NCI-H82 treated with DMSO at 0.1 percent for 48 hours (cell line): ENCODE data around the gene RAB6D.
A peak's percentile ranks its signal among the peaks of the same experiment; 100 is the strongest.
"Not testable (repeated sequence)": the region's sequence is repeated elsewhere in the genome, so short reads cannot be mapped to it uniquely, and the experiment has no call there.

ENCODE experiments used
- DNase-seq: peaks from one replicate; lab custom pipeline; 2025; ENCODE audit not compliant: unreplicated experiment; lab: John Stamatoyannopoulos, UW

RAB6D gene

DNA sequence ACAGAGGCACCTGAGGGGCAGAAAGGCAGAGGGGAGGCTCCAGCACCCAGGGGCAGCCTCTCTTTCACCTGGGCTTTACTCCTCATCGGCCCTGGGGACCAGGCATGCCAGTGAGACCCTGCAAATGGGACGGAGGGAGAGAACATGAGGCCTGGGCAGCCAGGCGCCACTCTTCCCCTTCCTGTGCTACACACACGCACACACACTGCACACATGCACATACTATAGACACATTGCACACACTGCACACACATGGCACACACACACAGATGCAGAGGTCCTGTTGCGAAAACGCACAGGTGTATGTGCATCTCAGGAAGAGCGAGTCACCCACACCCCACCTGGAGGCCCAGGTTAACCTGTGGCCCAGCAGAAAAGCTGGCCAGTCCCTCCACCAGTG is 3.4 kb upstream of the RAB6D start:
- DNase-seq, result no peak

DNA sequence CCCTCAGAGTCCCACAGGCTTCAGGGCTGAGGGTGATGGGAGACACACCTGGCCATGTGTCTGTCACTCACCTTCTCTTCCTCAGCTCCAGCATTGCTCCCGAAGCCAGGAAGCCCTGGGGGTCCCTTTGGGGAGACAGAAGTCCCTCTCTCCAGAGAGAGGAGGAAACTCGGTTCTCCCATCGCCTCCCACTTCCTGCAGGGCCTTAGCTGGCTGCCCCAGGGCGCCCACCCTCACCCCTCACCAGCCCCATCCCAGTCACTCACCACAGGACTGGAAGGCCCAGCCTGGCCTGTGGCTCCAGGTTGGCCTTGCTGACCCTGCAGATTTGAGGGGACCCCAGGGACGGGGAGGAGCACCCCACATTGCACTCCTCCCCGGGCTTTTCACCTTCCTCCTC is 2.7 kb upstream of the RAB6D start:
- no peak for DNase-seq

DNA sequence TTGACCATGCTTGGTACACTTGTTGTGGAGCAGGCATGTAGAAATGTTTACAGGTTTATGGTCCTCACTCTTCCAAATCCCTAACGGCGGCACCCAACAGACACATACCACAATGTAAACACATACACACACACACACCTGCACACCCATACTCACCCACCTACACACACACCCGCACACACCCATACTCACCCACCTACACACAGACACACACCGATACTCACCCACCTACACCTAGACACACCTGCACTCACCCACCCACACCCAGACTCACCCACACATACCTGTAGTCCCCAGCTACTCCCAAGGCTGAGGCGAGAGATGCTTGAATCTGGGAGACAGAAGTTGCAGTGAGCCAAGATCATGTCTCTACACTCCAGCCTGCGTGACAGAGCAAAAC is 1.5 kb upstream of the RAB6D start:
- DNase-seq, result no peak

DNA sequence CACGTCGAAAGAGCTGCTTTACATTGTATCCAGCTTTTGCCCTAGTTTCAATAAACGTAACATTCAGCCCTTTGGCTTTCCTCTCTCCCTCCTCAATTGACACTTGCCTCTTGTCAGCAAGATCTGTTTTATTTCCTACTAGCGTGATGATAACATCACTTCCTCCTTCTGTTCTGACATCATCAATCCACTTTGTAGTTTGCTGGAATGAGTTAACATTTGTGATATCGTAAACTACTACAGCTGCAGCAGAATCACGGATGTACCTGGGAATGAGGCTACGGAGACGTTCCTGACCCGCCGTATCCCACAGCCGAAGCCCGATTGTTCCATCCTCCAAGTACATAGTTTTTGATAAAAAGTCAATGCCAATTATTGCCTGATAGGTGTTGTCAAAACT is 755 bp downstream of the RAB6D start:
- DNase-seq, result not testable (repeated sequence)

DNA sequence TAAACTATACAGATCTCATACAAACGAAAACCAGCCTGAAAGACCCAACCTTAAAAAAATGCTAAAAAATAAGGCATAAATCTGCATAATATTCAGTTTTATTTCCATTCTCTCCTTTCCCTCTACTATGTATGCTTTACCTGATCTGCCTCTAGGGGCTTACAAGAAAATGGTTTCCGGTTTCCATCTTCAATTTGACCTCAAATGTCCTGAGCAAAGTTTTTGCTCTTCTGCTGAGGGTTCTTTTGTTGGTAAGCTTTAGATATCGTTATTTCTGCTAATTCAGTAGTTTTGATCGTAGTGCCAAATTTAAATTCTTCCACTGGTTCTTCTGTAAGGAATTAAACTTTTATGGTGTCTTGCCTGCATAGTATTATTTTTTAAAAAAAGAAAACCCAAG is 2.2 kb downstream of the RAB6D start:
- DNase-seq, result not testable (repeated sequence)

DNA sequence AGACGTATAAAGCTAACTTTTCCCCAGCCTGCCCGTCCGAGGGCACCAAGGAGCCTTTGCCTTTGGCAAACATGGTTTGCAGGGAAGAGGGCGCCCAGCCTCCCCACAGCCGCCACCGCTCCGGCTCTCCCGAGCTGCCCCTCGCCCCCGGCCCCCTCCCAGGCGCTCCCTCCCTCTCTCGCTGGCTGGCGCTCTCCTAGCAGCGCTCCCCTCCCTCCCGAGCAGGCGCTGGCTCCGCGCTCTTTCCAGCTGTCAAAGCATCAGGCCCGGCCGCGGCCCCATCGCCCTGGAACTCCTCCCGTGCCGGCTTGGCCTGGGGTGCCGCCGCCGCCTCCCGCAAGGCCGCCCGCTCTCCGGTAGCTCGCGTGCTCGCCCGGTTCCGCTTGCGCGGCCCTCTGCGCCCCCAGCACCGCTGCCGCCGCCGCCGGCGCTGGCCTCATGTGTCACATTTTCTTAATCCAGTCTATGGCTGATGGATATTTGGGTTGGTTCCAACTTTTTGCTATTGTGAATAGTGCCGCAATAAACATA is 10.7 kb downstream of the RAB6D start:
- not testable (repeated sequence) for DNase-seq

DNA sequence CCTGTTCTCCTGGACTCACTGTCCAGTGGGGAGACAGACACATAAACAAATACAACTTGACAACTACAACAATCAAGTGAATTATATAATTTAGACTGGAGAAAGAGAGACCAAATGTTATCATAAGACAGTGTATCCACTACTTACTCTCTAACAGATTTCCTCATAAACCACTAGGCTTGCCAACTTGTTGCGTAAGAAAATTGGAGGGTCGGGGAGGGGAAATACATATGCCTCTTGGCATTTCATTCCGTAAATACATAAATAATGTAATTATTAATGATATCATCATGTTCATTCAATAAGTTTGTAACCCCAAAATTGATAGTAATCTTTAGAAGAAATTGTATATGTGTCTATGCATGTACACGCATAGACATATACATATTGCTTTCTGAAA is 14.9 kb downstream of the RAB6D start:
- DNase-seq, result no peak

DNA sequence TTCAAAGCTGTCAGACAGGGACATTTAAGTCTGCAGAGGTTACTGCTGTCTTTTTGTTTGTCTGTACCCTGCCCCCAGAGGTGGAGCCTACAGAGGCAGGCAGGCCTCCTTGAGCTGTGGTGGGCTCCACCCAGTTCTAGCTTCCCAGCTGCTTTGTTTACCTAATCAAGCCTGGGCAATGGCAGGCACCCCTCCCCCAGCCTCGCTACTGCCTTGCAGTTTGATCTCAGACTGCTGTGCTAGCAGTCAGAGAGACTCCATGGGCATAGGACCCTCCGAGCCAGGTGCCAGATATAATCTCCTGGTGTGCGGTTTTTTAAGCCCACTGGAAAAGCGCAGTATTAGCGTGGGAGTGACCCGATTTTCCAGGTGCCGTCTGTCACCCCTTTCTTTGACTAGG is 16.9 kb downstream of the RAB6D start:
- not testable (repeated sequence) for DNase-seq

DNA sequence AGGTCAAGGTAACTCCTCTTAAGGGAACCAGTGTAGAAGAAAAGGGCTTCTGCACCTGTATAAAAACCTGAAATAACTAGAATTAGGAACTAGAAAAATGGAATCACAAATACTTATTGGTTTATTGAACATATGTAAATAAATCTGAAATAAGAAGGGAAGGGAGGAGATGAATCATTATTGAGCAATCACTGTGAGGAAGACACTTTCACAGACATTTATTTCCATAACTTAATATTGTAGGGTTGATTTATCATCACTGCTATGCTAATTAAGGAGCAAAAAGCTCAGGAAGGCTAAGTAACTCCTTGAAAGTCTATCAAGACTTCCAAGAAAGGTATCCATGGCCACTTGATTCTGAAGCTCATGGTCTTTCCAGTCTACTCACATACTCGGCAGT is 24.7 kb downstream of the RAB6D start:
- not testable (repeated sequence) for DNase-seq

DNA sequence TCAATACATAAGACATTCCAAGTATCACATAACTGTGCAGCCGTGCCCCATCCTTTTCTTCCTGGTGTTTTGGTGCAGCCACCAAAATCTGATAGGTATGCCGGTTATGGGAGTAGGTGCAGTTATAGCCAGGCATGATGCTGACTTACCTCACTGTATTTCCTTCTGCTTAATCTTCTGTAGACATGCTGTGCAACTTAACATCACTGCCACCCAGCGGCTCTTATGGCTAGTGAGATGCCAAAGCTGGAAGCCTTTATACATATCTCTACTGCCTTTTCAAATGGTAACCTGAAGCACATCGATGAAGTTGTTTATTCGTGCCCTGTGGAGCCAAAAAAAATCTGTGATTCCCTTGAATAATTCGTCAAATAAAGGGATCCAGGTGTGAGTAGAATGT is 28.6 kb downstream of the RAB6D start:
- DNase-seq, result peak; percentile 7

DNA sequence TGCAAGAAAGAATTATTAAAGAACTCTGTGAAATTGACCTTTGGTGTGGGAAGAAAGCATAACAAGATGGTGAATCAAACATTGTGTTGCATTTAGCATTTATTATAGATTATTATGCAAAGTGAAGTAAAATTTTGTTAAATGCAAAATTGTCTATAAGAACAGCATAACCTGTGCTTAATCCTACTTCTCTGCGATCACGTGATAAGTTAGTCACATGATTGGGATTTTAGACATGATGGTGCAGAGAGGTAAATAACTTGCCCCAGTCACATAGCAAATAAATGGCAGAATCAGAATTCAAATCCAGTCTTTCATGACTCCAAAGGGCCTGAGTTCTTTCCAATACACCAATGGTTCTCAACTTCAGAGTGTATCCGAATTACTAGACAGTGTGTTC is 31.3 kb downstream of the RAB6D start:
- DNase-seq, result not testable (repeated sequence)

DNA sequence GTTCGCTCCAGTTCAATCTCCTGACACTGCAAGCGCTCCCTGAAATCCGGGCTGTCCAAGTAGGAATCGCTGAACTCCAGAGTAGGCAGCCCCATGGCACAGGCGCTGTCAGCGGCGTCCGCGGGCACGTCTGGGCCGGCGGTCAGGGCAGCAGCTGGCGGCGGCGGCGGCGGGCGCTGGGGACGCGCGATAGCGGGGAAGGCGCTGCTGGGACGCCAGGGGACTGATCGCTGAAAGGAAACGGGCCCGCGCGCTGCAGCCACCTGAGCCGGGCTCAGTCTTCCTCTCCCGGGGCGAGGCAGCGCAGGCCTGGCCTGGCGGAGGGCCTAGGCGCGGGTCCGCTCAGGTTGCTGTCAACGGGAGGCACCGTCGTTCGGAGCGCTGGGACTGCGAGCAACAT is 33.0 kb downstream of the RAB6D start:
- not testable (repeated sequence) for DNase-seq

DNA sequence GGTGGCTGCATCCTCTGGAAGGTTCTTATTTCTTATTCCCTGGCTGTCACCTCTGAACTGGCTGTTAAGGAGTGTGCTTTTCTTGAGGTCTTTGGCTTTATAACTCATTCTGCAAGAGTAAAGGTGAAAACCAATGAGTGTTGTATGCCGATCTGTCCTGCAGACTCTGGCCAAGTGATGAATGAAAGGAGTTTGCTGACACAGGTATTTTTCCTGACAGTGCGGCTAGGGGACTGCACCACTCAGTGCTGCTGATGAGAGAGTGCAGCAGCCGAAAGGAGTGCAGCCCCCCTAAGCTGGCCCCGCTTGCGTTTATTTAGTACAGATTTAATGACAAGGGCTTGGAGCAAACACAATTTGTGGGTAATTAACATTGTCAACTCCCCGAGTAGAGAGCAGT is 41.8 kb downstream of the RAB6D start:
- DNase-seq, result no peak

DNA sequence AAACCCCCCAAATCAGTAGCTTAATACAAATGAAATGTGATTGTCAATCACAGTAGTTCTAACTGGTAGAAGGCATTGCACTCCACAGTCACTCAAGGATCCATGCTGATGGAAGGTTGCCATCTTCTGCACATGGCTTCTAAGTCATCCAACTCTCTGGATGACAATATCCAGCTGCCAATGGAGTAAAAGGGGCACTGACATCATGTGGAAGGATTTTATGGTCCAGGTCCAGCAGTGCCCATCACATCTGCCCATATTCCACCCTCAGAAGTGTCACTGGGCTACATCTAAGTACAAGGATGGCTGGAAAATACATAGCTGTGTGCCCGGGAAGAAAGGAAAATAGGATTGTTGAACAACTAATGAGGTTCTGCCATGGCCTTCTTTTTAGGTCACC is 42.6 kb downstream of the RAB6D start:
- not testable (repeated sequence) for DNase-seq

DNA sequence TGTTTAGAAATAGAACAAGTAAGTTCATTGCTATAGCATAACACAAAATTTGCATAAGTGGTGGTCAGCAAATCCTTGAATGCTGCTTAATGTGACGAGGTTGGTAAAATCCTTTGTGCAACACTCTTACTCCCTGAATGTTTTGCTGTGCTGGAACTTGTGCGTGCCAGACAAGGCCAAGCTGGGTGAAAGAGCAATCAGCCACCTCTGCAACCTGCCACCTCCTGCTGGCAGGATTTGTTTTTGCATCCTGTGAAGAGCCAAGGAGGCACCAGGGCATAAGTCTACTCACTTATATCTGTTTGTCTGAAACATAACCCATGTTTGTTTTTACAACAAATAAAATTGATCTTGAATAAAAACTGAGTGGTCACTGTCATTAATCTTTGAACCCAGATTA is 53.0 kb downstream of the RAB6D start:
- DNase-seq, result not testable (repeated sequence)
